Measurements from ENCODE around the gene ZEB2. TPM values are rescaled to one million over a fixed set of nuclear protein-coding genes. Genes with fewer than 3 reads are reported as not detected.

The ZEB2 gene
- total and polyA plus RNA-seq, 2 of the 13 experiments (the other 11 are each of a cell fraction or from before 2014, with no cell fraction given) = 0.07 TPM; not detected in 1

DNA sequence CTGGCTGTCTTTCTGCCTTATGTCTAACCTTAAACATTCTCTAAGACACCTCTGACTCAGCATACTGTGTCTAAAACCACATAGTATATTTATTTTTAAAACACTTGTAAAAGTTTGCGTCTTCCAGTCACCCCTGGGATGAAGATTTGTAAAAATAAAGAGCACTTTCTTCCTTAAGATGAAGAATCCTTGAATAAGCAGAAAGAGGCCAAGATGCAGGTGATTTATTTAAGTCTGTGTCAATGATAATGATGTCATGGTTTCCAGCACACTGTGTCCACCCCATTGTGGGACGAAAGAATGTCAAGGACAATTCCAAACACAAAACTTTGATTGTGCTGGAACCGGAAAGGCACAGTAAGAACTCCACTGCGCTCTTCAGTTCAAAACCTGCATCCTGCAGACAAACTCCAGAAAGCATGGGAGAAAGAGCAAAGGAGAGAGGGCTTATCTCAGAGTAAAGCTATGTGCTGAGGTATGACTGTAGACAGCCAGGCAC is 92.9 kb downstream of the ZEB2 start:
- no peaks in the 10 kb centered on the region for H3K79me2 ChIP-seq (ENCODE audit: insufficient read depth, low read length)
- no peak overlapping the region for H3K4me2 ChIP-seq (ENCODE audit: low read depth, low read length)
- H3K4me3 ChIP-seq (replicated peaks in 1 of 3; ENCODE audit: insufficient read depth in 1 of 3, low read depth in 2 of 3, low read length in 3 of 3) = no peak overlapping the region
- no peak overlapping the region for H2AFZ ChIP-seq (ENCODE audit: low read length)
- DNase-seq (ENCODE audit: low spot score) (peak; percentile 82), FAIRE-seq (no peak), ATAC-seq (peak; percentile 80)
- intact Hi-C loops (cut with micrococcal nuclease; ENCODE audit: unreplicated experiment) (no loop called here), in situ Hi-C loops (cut with HindIII; ENCODE audit: extremely low pct_ligation_motif_present, low pct_unique_long_range_greater_than_20kb) (no loop called here)
- H4K20me1 ChIP-seq (ENCODE audit: insufficient read depth, low read length) = no peaks in the 10 kb centered on the region
- 0 out of 5 replicates have a peak, but pooled peaks cover 0 to 3% of the 10 kb centered on the region in 2 experiments for H3K27me3 ChIP-seq (ENCODE audit: control insufficient read depth in 1 of 2, insufficient read depth in 2 of 2, low read length in 2 of 2)
- no peak overlapping the region for H3K27ac ChIP-seq (ENCODE audit: extremely low read length, insufficient read depth, low read length)
- H3K36me3 ChIP-seq (replicated peaks in 1 of 2; ENCODE audit: control insufficient read depth in 1 of 2, insufficient read depth in 2 of 2, low read length in 2 of 2) = no peaks in the 10 kb centered on the region
- CTCF ChIA-PET (ENCODE audit: low intra/inter-chr PET ratio, low total read pairs) = no interaction called here
- H3K9me3 ChIP-seq (ENCODE audit: low read length) = no peaks in the 10 kb centered on the region
- no peak overlapping the region for H3K9ac ChIP-seq (ENCODE audit: insufficient read depth, low read depth, low read length)
- BruUV-seq (replicated peaks) = no TSS peak
- peaks cover 8% of the 10 kb centered on the region; the same call in 1 of the 2 replicates for H3K4me1 ChIP-seq (ENCODE audit: insufficient read depth, low read length)
- POLR2A ChIA-PET = no interaction called here
- 0% methylated on average over 4 of the region's 4 CpGs for WGBS (ENCODE audit: low lambda C conversion rate)
- no peak for TF ChIP-seq THYN1 (CRISPR knock-in tag; IDR thresholded peaks at IDR 0.05; ENCODE audit: borderline replicate concordance, low read depth)
- no peak for TF ChIP-seq EHMT2 (IDR thresholded peaks at IDR 0.05; ENCODE audit: borderline replicate concordance, low read depth, low read length)
- no peak for TF ChIP-seq SOX6 (IDR thresholded peaks at IDR 0.05)
- peak; percentile 59 for TF ChIP-seq SOX6 (CRISPR knock-in tag; IDR thresholded peaks at IDR 0.05)
- TF ChIP-seq FOXA1 (IDR thresholded peaks at IDR 0.05) = no peak
- peak; percentile 30; the same call in 1 of the 2 replicates for TF ChIP-seq FOXA1 (CRISPR knock-in tag; IDR thresholded peaks at IDR 0.05)
- TF ChIP-seq ETV5 (CRISPR knock-in tag; IDR thresholded peaks at IDR 0.05; ENCODE audit: borderline replicate concordance) = peak; percentile 75; the same call in 1 of the 2 replicates
- peak; percentile 69; the same call in 1 of the 2 replicates for TF ChIP-seq HMG20A (CRISPR knock-in tag; IDR thresholded peaks at IDR 0.05; ENCODE audit: borderline replicate concordance)
- TF ChIP-seq SOX13 (IDR thresholded peaks at IDR 0.05) = no peak
- peak in 1 of 2 experiments; percentile 85; a peak in 2 of 4 replicates for TF ChIP-seq SOX13 (CRISPR knock-in tag; conservative IDR thresholded peaks at IDR 0.05 in 1 of 2, IDR thresholded peaks at IDR 0.05 in 1 of 2)
- TF ChIP-seq ZNF331 (CRISPR knock-in tag; IDR thresholded peaks at IDR 0.05) = peak; percentile 31; the same call in 1 of the 2 replicates
- TF ChIP-seq RBM22 (optimal IDR thresholded peaks at IDR 0.05; ENCODE audit: low read length) = no peak
- TF ChIP-seq, protein P1, sequence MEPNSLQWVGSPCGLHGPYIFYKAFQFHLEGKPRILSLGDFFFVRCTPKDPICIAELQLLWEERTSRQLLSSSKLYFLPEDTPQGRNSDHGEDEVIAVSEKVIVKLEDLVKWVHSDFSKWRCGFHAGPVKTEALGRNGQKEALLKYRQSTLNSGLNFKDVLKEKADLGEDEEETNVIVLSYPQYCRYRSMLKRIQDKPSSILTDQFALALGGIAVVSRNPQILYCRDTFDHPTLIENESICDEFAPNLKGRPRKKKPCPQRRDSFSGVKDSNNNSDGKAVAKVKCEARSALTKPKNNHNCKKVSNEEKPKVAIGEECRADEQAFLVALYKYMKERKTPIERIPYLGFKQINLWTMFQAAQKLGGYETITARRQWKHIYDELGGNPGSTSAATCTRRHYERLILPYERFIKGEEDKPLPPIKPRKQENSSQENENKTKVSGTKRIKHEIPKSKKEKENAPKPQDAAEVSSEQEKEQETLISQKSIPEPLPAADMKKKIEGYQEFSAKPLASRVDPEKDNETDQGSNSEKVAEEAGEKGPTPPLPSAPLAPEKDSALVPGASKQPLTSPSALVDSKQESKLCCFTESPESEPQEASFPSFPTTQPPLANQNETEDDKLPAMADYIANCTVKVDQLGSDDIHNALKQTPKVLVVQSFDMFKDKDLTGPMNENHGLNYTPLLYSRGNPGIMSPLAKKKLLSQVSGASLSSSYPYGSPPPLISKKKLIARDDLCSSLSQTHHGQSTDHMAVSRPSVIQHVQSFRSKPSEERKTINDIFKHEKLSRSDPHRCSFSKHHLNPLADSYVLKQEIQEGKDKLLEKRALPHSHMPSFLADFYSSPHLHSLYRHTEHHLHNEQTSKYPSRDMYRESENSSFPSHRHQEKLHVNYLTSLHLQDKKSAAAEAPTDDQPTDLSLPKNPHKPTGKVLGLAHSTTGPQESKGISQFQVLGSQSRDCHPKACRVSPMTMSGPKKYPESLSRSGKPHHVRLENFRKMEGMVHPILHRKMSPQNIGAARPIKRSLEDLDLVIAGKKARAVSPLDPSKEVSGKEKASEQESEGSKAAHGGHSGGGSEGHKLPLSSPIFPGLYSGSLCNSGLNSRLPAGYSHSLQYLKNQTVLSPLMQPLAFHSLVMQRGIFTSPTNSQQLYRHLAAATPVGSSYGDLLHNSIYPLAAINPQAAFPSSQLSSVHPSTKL (CRISPR knock-in tag; IDR thresholded peaks at IDR 0.05) = peak; percentile 72
- TF ChIP-seq SAP130 (CRISPR knock-in tag; IDR thresholded peaks at IDR 0.05; ENCODE audit: low read depth) = 0 out of 2 replicates have a peak, but pooled peaks have one; percentile 34
- TF ChIP-seq SOX5 (CRISPR knock-in tag; IDR thresholded peaks at IDR 0.05; ENCODE audit: borderline replicate concordance) = peak; percentile 80; the same call in 1 of the 2 replicates
- TF ChIP-seq IRF2 (CRISPR knock-in tag; IDR thresholded peaks at IDR 0.05) = 0 out of 2 replicates have a peak, but pooled peaks have one; percentile 16
- TF ChIP-seq, protein P2, sequence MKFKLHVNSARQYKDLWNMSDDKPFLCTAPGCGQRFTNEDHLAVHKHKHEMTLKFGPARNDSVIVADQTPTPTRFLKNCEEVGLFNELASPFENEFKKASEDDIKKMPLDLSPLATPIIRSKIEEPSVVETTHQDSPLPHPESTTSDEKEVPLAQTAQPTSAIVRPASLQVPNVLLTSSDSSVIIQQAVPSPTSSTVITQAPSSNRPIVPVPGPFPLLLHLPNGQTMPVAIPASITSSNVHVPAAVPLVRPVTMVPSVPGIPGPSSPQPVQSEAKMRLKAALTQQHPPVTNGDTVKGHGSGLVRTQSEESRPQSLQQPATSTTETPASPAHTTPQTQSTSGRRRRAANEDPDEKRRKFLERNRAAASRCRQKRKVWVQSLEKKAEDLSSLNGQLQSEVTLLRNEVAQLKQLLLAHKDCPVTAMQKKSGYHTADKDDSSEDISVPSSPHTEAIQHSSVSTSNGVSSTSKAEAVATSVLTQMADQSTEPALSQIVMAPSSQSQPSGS (CRISPR knock-in tag; IDR thresholded peaks at IDR 0.05) = peak; percentile 61; the same call in 1 of the 2 replicates
- TF ChIP-seq ELF3 (CRISPR knock-in tag; IDR thresholded peaks at IDR 0.05) = peak; percentile 53; the same call in 1 of the 2 replicates
- no peak for TF ChIP-seq ISL2 (CRISPR knock-in tag; IDR thresholded peaks at IDR 0.05)
- no peak for TF ChIP-seq MIXL1 (CRISPR knock-in tag; IDR thresholded peaks at IDR 0.05)
- TF ChIP-seq GATAD2A (CRISPR knock-in tag; IDR thresholded peaks at IDR 0.05) = peak; percentile 49; the same call in 1 of the 2 replicates
- TF ChIP-seq ATF7 (IDR thresholded peaks at IDR 0.05) = peak; percentile 93
- no peak for TF ChIP-seq ATF7 (CRISPR knock-in tag; IDR thresholded peaks at IDR 0.05)
- 0 out of 2 replicates have a peak, but pooled peaks have one; percentile 7 for TF ChIP-seq RARA (CRISPR knock-in tag; IDR thresholded peaks at IDR 0.05)

Measured in HepG2 (cell line).